ENCODE results near the gene TBC1D26.
"Not testable (repeated sequence)": the region's sequence is repeated elsewhere in the genome, so short reads cannot be mapped to it uniquely, and the experiment has no call there.

GRCh38 chr17:15698967-15699366 is 33.1 kb upstream of the TBC1D26 start:
- not testable (repeated sequence) for TF ChIP-seq ZNF274 (IDR thresholded peaks at IDR 0.05; ENCODE audit: low read depth, low read length); YY1 (IDR thresholded peaks at IDR 0.05; ENCODE audit: insufficient read depth, insufficient read length); SUZ12 (IDR thresholded peaks at IDR 0.05; ENCODE audit: extremely low read depth, insufficient read depth, insufficient read length)
